Activated naive CD4-positive, alpha-beta T cell treated with anti-CD3 and anti-CD28 coated beads for 36 hours (primary cell): ENCODE measurements around the gene GPC1. TPM values are rescaled to one million over a fixed set of nuclear protein-coding genes. Genes with fewer than 3 reads are reported as not detected.

Experiments
- CTCF ChIA-PET: fragments of 350-600 bp; sonication (Branson Sonifier 250); formaldehyde crosslinking; loops from one replicate; lab custom pipeline; 2021; ENCODE audit warnings: antibody characterized with exemption; lab: Charles Lee
- DNase-seq: peaks from one replicate; pipeline ENCODE4 v3.0.0-alpha.2; 2020
- H3K27ac Mint-ChIP-seq: one replicate; pipeline ENCODE4 v1.8.0; 2021; ENCODE audit warnings: mild to moderate bottlenecking, mixed read lengths
- H3K27me3 Mint-ChIP-seq: one replicate; pipeline ENCODE4 v1.8.0; 2021; ENCODE audit warnings: low read depth, mixed read lengths
- H3K36me3 Mint-ChIP-seq: one replicate; pipeline ENCODE4 v1.8.0; 2021; ENCODE audit warnings: low read depth, mixed read lengths
- H3K4me1 Mint-ChIP-seq: one replicate; pipeline ENCODE4 v1.8.0; 2021; ENCODE audit warnings: low read depth, mixed read lengths
- H3K4me3 Mint-ChIP-seq: one replicate; pipeline ENCODE4 v1.8.0; 2021; ENCODE audit warnings: mild to moderate bottlenecking, moderate library complexity, mixed read lengths
- H3K9me3 Mint-ChIP-seq: one replicate; pipeline ENCODE4 v1.8.0; 2021; ENCODE audit warnings: mixed read lengths
- intact Hi-C: fragments of 100-400 bp; cut with micrococcal nuclease; formaldehyde crosslinking; loops from one replicate; pipeline ENCODE4 v1.15.1; 2023
- total RNA-seq, 2 experiments: library from RNA; stranded (reverse); gene quantifications; one replicate each; pipeline ENCODE4 v1.2.3, GENCODE V29; 2021

Gene GPC1
- total RNA-seq, 2 experiments from 2014 or later = 1.2 to 1.5 TPM

DNA sequence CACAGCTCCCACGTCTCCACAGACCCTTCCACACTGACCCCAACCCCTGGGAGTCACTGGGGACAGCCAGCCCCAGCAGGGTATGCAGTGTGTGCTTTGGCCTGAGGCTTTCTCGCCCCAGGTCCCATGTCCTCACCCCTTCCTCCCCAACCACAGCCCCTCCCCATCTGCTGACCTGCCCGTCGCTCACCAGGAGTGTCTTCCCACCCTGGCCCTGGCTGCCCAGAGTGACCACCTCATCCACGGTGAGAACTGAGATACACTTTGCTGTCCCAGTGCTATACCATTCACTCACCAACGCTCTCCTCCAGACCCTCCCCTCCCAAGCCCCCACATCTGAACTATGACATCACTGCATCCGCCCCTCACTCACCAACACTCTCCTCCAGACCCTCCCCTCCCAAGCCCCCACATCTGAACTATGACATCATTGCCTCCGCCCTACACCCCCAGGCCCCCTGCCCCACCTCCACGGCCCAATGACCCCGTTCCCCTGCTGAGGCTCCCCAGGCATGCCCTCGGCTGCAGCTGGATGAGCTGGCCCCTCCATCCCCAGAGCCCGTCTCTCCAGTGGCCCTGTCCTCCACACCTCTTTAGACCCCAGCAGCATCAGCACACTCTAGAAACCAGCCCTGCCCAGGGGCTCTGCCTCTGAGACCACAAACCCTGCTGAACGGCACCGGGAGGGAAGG lies 67.1 kb downstream of the GPC1 start:
- intact Hi-C loops = no loop called here
- no peaks in the 10 kb centered on the region for H3K27me3 Mint-ChIP-seq
- no peaks in the 10 kb centered on the region for H3K4me1 Mint-ChIP-seq
- no peak overlapping the region for H3K27ac Mint-ChIP-seq
- H3K4me3 Mint-ChIP-seq = no peak overlapping the region
- DNase-seq = no peak
- CTCF ChIA-PET = no interaction called here
- no peaks in the 10 kb centered on the region for H3K9me3 Mint-ChIP-seq
- H3K36me3 Mint-ChIP-seq = peaks cover 17% of the 10 kb centered on the region

GRCh38 chr2:240503375-240503774 lies 67.9 kb downstream of the GPC1 start:
- Mint-ChIP-seq H3K9me3 (no peaks in the 10 kb centered on the region), H3K27me3 (no peaks in the 10 kb centered on the region), H3K36me3 (peaks cover 10% of the 10 kb centered on the region), H3K4me1 (no peaks in the 10 kb centered on the region), H3K27ac (no peak overlapping the region), H3K4me3 (no peak overlapping the region)
- no peak for DNase-seq
- intact Hi-C loops = no loop called here
- CTCF ChIA-PET = interaction anchor here (1.1 to 1.7 kb wide), 2 partner anchors 11 to 118 kb away, joined by 3 to 5 read pairs; no protein-coding TSS in a partner anchor

DNA sequence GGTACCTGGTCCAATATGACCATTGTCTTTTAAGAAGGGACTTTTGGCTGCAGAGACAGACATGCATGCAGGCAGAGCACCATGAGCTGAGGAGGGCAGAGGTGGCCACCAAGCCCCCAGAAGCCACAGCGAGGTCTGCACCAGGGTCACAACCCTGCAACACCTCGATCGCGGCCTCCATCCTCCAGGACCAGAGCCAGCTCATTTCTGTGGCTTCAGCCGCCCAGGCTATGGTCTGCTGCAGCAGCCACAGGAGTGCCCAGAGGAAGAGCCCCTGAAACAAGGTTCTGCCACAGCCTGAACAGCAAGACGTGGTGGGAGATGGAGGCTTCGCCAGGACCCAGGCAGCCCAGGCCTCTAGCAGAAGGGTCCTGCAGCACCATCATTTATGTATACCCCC lies 68.4 kb downstream of the GPC1 start:
- no peaks in the 10 kb centered on the region for H3K4me1 Mint-ChIP-seq
- DNase-seq = no peak
- peaks cover 10% of the 10 kb centered on the region for H3K36me3 Mint-ChIP-seq
- H3K4me3 Mint-ChIP-seq = no peak overlapping the region
- H3K27ac Mint-ChIP-seq = no peak overlapping the region
- H3K9me3 Mint-ChIP-seq = no peaks in the 10 kb centered on the region
- intact Hi-C loops = no loop called here
- CTCF ChIA-PET = interaction anchor here (1.1 to 1.7 kb wide), 2 partner anchors 10 to 118 kb away, joined by 3 to 5 read pairs; no protein-coding TSS in a partner anchor
- no peaks in the 10 kb centered on the region for H3K27me3 Mint-ChIP-seq

GRCh38 chr2:240505910-240506309 lies 70.4 kb downstream of the GPC1 start:
- CTCF ChIA-PET = no interaction called here
- Mint-ChIP-seq H3K27ac (no peak overlapping the region), H3K4me1 (no peaks in the 10 kb centered on the region), H3K4me3 (no peak overlapping the region), H3K36me3 (peaks cover 5% of the 10 kb centered on the region), H3K27me3 (no peaks in the 10 kb centered on the region), H3K9me3 (no peaks in the 10 kb centered on the region)
- intact Hi-C loops = no loop called here
- no peak for DNase-seq

DNA sequence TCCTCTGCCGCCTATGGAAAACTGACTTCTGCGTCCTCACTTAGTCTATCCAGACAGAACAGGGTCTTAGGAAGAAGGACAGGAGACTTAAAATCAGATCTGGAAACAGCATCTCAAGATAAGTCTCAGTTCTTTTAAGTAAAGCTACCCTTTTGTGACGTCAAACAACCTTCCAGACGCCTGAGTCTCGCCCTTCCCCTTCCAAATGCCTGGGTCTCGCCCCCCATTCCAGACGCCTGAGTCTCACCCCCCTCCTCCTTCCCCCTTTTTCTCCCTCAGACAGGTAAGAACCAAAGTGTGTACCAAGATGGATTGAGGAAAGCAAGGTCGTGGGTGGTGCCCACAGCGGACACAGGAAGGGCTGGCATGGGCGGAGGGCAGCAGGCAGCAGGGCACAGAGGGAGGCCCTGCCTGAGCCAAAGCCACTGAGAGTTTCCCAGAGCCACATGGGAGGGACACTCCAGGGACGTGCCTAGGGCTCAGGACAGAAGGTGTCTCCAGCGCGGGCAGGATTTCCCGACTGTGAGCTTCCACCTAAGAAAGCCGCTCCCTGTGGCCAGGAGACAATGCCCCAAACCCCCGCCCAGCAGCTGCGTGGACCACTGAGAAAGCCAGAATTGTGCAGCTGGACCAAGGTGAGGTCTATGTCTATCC lies 71.1 kb downstream of the GPC1 start:
- Mint-ChIP-seq H3K27me3 (no peaks in the 10 kb centered on the region), H3K9me3 (no peaks in the 10 kb centered on the region), H3K4me1 (no peaks in the 10 kb centered on the region), H3K27ac (no peak overlapping the region), H3K4me3 (no peak overlapping the region), H3K36me3 (peaks cover 4% of the 10 kb centered on the region)
- no peak for DNase-seq
- CTCF ChIA-PET = no interaction called here
- intact Hi-C loops = no loop called here

DNA sequence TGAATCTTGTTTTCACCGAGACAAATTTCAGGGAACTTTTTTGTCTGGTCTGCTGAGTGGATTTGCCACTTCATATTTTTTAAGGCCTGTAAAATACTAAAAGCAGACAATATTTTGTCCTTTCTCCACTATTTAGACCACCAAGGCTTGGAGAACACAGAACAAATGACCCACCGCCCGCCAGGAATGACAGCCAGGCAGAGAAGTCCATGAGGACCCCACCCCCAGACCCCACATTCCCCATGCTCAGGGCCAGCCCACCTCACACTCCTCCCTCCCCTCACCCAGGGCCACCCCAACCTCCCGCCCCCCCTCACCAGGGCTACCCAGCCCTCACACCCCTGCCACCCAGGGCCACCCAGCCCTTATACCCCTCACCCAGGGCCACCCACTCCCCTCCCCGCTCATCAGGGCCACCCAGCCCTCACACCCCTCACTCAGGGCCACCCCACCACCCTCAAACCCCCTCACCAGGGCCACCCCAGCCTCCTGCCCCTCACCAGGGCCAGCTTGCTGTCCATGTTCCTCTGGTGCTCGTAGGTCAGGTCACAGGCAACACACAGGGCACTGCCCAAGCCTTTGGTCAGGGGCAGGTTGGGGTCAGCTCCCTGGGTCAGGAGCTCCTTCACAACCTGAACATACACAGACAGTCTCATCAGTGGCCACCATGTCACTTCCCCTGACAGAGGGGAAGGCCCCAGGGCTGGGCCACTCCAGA lies 71.8 kb downstream of the GPC1 start:
- Mint-ChIP-seq H3K27ac (no peak overlapping the region), H3K4me3 (no peak overlapping the region), H3K4me1 (no peaks in the 10 kb centered on the region), H3K36me3 (peaks cover 4% of the 10 kb centered on the region), H3K9me3 (no peaks in the 10 kb centered on the region), H3K27me3 (no peaks in the 10 kb centered on the region)
- no peak for DNase-seq
- intact Hi-C loops = no loop called here
- CTCF ChIA-PET = no interaction called here

DNA sequence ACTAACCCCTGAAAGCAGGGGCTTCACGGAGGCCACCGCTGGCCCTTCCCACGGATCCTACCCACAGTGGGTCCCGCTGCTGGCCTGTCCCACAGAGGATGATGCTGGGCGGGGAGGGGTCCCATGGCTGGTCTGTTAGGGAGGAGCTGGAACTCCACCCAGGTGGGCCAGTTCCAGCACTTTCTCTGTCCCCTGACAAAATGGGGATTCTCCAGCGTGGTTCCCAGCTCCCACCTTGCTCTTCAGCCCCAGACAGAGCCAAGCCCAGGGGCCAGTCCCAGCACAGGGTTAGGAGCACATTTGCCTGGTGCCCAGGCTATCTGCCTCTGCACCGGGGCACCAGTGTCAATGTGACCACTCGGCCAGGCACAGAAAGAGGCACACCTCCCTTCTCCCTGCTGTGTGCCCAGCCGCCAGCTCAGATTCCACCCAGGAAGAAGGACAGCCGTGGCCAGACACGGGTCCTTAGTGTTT lies 72.4 kb downstream of the GPC1 start:
- intact Hi-C loops = no loop called here
- H3K27ac Mint-ChIP-seq = no peak overlapping the region
- H3K27me3 Mint-ChIP-seq = no peaks in the 10 kb centered on the region
- no peak overlapping the region for H3K4me3 Mint-ChIP-seq
- H3K9me3 Mint-ChIP-seq = no peaks in the 10 kb centered on the region
- CTCF ChIA-PET = interaction anchor here (0.7 kb wide), 1 partner anchor 344 kb away, joined by 3 read pairs; no protein-coding TSS in a partner anchor
- DNase-seq = no peak
- no peaks in the 10 kb centered on the region for H3K4me1 Mint-ChIP-seq
- H3K36me3 Mint-ChIP-seq = peaks cover 6% of the 10 kb centered on the region

GRCh38 chr2:240508832-240509545 lies 73.5 kb downstream of the GPC1 start:
- CTCF ChIA-PET = interaction anchor here (0.7 kb wide), 1 partner anchor 343 kb away, joined by 3 read pairs; no protein-coding TSS in a partner anchor
- H3K9me3 Mint-ChIP-seq = no peaks in the 10 kb centered on the region
- no peak overlapping the region for H3K4me3 Mint-ChIP-seq
- H3K27me3 Mint-ChIP-seq = no peaks in the 10 kb centered on the region
- peaks cover 6% of the 10 kb centered on the region for H3K4me1 Mint-ChIP-seq
- peaks cover 6% of the 10 kb centered on the region for H3K36me3 Mint-ChIP-seq
- no peak overlapping the region for H3K27ac Mint-ChIP-seq
- intact Hi-C loops = no loop called here
- DNase-seq = no peak

- Mint-ChIP-seq H3K9me3 (no peaks in the 10 kb centered on the region), H3K27ac (no peak overlapping the region), H3K4me1 (peaks cover 12% of the 10 kb centered on the region), H3K36me3 (peaks cover 8% of the 10 kb centered on the region), H3K4me3 (no peak overlapping the region), H3K27me3 (no peaks in the 10 kb centered on the region)
- intact Hi-C loops = loop anchor here (5.0 to 10.0 kb wide), 2 partner anchors 115 to 192 kb away; partner anchors contain the start of gene GPR35
- DNase-seq = no peak
- CTCF ChIA-PET = no interaction called here
Observed at GRCh38 chr2:240509667-240510512, 74.4 kb downstream of the GPC1 start.

- no peak overlapping the region for H3K4me3 Mint-ChIP-seq
- no peak overlapping the region for H3K27ac Mint-ChIP-seq
- H3K36me3 Mint-ChIP-seq = peaks cover 8% of the 10 kb centered on the region
- CTCF ChIA-PET = no interaction called here
- peaks cover 12% of the 10 kb centered on the region for H3K4me1 Mint-ChIP-seq
- no peaks in the 10 kb centered on the region for H3K27me3 Mint-ChIP-seq
- intact Hi-C loops = loop anchor here (5.0 to 10.0 kb wide), 2 partner anchors 114 to 192 kb away; partner anchors contain the start of gene GPR35
- DNase-seq = no peak
- H3K9me3 Mint-ChIP-seq = no peaks in the 10 kb centered on the region
Observed at GRCh38 chr2:240510513-240511210, 75.2 kb downstream of the GPC1 start.
